Myocyte (in vitro differentiated cells): ENCODE data around the gene NPIPB2. TPM values are rescaled to one million over a fixed set of nuclear protein-coding genes. Genes with fewer than 3 reads are reported as not detected.
"Not testable (repeated sequence)": the region's sequence is repeated elsewhere in the genome, so short reads cannot be mapped to it uniquely, and the experiment has no call there.

Experiments used
- DNase-seq: peaks from one replicate; pipeline ENCODE4 v3.0.0-alpha.2; 2012; ENCODE audit warnings: low read depth
- polyA plus RNA-seq: library from polyadenylated mRNA; unstranded; fragments of >200 nt; gene quantifications from one replicate; pipeline ENCODE4 v1.2.1, GENCODE V29; 2012; ENCODE audit warnings: missing spikeins
- total RNA-seq: library from RNA; depleted of rRNA; stranded (reverse); fragments of >200 nt; gene quantifications from 2 replicates; pipeline ENCODE4 v1.2.3, GENCODE V29; 2014

The NPIPB2 gene
- total RNA-seq = 1.1 and 1.3 TPM in 2 replicates
- 7.2 TPM for polyA plus RNA-seq

DNA sequence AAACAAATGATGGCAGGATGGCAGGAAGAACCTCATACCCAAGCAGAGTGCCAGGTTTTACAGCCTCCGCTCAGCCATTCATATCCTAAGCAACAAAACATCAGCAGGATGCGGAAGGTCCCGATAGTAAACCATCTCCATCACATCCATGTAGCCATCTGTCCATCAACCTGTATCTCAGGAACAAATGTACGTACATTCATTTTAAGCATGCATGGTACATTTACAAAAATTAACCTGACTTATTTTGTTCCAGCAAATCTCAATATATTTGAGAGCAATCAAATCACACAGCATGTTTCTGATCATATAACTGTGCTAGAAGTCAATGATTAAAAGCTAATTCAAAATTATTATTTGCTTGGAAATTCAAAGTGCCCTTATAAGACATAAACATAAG, at the start of gene NPIPB2:
Gene NPIPB2 (minus strand): TSS at position 101 of the 400 bp plus-strand sequence. CDS start 0 bp downstream, at position 101.
- not testable (repeated sequence) for DNase-seq

DNA sequence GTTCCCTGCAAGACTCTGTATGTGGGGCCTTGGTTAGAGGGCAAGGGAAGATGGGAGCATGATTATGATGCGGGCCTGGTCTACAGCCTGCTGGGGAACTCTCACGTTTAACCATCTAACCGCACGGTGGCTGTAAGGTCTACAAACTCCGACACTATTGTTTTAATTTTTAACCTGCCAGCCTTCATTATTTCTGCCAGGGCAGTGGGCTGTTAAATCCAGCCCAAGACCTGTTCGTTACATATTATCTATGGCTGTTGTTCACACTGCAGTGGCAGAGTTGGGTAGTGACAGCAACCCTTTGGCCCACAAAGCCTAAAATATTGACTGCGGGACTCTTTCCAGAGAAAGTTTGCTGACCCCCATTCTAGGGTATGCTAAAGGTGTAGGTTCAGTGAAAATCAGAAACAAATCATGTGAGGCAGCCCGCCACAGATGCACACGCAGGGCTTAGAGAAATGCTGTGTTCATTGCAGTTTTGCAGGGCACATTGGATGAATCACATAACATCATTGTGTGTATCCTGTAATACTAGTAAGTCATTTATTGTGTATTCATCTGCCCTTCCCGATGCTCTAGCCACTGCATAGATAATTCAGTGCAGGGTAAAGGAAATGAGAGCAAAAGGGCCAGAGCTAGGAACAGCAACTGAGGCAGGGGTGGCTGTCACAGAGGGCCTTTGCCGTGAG, 49.0 kb upstream of the NPIPB2 start:
- no peak for DNase-seq

DNA sequence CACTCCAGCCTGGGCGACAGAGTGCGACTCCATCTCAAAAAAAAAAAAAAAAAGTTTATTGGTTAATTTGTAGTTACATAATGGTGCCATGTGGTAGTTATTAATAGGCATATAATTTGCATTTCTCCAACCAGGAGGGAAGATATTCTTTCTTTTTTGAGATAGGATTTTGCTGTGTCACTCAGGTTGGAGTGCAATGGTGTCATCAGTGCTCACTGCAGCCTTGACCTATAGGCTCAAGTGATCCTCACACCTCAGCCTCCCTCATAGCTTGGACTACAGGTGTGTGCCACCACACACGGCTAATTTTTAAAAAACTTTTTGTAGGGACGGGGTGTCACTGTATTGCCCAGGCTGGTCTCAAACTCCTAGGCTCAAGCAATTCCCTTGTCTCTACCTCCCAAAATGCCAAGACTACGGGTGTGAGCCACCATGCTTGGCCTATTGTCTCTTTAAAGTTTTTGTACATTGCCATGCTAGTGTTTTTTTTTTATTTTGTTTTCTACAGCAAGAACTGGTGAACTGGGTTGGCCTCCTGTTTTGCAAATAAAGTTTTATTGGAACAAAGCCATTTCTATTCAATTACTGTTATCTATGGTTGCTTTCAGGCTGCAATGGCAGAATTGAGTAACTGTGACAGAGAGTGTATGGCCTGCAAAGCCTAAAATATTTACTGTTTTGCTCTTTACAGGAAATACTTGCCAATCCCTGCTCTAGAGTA, 46.6 kb upstream of the NPIPB2 start:
- DNase-seq = no peak

DNA sequence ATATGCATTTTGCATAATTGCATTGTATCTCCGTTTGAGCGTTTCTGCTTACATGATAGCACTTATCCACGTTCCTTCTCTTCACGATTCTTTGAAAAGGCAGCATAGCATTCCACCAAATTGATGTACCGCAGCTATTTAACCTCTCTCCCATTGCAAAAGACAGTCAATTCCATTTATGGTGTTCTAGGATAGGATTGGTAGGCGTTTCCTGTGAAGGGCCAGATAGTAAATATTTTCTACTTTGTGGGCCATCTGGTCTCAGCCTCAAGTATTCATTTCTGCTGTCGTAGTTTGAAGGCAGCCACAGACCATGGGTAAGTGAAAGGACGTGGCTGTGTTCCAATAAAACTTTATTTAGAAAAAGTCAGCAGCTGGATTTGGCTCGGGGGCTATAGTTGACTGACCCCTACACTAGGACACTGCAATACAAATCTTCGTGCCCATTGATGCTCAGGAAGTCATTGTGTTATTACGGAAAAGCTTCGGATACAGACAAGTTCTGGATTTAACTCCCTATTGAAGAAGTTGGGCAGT, 44.7 kb upstream of the NPIPB2 start:
- DNase-seq = no peak

- DNase-seq = no peak
These were observed 43.4 kb upstream of the NPIPB2 start for GRCh38 chr16:11985250-11985649.

DNA sequence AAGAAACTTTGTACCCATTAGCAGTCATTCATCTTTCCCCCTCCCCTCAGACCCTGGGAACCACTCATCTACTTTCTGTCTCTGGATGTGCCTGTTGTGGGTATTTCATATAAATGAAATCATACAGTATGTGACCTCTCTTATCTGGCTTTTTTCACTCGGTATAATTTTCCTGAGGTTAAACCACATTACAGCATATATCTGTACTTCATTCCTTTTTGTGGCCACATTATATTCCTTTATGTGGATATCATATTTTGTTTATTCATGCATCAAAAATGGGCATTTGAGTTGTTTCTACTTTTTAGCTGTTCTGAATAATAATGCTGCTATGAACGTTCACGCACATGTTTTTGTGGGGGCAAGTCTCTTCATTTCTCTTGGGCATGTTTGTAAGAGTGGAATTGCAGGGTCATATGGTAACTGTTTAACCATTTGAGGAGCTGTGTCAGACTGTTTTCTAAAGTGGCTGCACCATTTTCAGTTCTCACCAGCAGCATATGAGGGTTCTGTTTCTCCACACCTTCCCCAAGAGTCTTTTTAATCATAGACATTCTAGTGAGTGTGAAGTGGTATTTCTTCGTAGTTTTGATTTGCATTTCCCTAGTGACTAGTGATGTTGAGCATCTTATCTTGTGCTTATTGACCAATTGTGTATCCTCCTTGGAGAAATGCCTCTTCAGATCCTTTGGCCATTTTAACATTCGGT, 38.4 kb upstream of the NPIPB2 start:
- no peak for DNase-seq

DNA sequence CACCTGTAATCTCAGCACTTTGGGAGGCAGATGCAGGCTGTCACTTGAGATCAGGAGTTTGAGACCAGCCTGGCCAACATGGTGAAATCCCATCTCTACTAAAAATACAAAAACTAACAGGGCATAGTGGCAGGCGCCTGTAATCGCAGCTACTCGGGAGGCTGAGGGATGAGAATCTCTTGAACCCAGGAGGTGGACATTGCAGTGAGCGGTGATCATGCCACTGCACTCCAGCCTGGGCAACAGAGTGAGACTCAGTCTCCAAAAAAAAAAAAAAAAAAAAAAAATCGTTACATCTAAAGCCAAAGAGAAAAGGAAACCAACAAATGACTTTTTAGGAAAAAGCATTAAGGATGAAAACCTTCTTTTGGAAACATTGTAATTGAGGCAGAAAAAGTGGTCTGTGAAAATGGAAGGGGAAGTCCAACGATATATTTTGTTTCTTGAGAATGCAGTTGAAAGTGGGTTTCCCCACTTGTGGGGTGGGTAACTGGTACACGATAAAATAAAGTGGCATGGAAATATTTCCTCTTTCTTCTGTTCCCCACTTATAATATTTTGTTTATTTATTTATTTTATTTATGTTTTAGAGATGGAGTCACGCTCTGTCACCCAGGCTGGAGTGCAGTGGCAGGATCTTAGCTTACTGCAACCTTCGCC, 37.3 kb upstream of the NPIPB2 start:
- DNase-seq = no peak

GRCh38 chr16:11978080-11978479, 36.2 kb upstream of the NPIPB2 start:
- DNase-seq = no peak

DNA sequence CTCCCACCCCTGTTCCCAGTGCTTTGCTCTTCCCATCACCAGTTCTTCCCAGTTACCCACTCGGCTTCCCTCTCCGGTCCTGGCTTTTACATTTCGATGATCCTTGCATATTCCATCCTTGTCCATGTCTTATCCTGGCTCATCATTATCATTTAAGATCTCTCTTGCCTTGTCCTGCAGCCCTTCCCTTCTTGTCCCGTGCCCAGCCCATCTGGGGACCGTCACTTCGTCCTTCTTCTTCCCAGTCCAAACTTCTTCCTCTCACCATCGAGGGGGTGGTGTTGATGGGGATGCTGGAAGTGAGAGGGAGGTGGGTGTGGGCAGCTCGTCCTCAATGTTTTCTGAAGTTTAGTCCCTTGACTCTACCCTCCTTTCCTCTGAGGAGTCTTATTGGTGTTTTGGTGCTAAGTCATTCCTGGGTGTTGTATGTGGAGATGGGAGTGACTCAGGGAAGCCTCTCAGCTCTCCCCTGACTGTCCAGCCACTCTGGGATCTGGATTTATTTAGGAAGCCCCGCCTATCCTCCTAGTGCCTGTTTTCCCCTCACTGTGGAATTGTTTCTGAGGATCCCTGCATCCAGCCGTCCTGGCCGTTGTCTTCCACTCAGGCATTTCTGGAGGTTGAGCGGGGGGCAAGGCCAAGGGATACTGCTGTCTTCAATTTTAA, 35.7 kb upstream of the NPIPB2 start:
- DNase-seq = peak; percentile 71

DNA sequence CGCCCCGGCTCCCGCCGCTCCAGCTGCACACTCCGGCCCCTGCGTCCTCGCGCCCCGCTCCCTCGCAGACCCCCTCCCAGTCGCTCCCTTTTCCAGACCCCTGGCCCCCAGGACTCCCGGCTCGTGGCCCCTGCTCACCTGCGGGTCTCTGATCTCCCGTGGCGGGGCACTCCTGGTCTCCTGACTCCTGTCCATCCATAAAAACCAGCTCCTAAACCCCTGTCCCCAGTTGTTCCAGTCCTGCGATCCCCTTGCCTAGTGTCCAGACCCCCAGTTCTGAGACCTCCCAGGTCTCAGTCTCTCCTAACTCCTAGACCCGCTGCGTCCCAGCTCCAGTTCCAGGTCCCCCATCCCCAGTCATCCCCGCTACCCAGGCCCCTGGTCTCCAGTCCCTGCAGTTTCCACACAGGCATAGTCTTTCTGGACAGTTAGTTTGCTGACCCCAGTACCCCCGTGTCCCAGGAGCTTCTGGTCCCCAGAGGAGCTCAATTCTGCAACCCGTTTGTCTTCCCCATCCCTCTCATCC, 35.1 kb upstream of the NPIPB2 start:
- DNase-seq = no peak

GRCh38 chr16:11973070-11973469, 31.2 kb upstream of the NPIPB2 start:
- DNase-seq = no peak

DNA sequence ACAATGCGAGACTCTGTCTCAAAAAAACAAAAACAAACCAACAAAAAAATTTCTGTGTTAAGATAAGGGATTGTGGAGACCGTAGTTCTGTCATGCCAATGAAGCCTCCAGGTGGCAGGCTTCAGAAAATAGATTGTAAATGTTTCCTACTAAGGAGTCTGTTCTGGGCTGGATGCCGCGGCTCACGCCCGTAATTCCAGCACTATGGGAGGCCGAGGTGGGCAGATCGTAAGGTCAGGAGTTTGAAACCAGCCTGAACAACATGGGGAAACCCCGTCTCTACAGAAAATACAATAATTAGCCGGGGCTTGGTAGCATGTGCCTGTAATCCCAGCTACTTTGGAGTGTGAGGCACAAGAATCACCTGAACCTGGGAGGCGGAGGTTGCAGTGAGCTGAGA, 30.3 kb upstream of the NPIPB2 start:
- no peak for DNase-seq

GRCh38 chr16:11970292-11970691, 28.4 kb upstream of the NPIPB2 start:
- not testable (repeated sequence) for DNase-seq

- DNase-seq = no peak
These were observed 26.7 kb upstream of the NPIPB2 start for GRCh38 chr16:11968577-11968976.

DNA sequence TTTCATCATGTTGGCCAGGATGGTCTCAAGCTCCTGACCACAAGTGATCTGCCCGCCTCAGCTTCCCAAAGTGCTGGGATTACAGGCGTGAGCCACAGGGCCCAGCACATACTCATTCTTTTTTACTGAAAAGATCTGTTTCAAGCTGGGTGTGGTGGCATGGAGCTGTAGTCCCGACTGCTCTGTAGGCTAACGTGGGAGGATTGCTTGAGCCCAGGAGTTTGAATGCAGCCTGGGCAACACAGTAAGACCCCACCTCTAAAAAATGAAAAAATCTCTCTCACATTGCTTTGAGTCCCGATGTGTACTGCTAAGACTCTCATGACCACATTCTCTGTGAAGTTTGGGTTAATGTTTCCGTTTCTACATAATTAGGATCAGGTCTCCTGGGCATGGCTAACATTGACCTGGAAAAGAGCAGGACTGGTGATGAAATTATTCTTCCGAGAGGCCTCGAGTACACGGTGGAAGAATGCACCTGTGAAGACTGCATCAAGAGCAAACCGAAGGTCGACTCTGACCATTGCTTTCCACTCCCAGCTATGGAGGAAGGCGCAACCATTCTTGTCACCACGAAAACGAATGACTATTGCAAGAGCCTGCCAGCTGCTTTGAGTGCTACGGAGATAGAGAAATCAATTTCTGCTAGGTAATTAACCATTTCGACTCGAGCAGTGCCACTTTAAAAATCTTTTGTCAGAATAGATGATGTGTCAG, 25.5 kb upstream of the NPIPB2 start:
- no peak for DNase-seq

DNA sequence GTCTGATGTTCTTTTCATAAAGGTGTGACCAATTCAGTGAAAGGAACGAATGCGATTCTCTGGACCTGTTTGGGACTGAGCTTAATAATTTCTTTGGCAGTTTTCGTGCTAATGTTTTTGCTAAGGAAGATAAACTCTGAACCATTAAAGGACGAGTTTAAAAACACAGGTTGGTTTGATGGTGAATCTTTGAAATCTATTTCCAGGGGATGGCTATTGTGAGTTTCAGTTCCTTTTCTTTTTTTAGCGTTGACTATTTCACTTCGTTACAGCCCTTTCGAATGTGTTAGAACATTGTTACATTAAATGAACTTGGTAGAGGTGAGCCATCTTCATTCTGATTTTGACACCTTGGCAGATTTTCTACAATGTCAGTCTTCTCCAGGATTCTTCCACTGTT, 24.3 kb upstream of the NPIPB2 start:
- DNase-seq = no peak

DNA sequence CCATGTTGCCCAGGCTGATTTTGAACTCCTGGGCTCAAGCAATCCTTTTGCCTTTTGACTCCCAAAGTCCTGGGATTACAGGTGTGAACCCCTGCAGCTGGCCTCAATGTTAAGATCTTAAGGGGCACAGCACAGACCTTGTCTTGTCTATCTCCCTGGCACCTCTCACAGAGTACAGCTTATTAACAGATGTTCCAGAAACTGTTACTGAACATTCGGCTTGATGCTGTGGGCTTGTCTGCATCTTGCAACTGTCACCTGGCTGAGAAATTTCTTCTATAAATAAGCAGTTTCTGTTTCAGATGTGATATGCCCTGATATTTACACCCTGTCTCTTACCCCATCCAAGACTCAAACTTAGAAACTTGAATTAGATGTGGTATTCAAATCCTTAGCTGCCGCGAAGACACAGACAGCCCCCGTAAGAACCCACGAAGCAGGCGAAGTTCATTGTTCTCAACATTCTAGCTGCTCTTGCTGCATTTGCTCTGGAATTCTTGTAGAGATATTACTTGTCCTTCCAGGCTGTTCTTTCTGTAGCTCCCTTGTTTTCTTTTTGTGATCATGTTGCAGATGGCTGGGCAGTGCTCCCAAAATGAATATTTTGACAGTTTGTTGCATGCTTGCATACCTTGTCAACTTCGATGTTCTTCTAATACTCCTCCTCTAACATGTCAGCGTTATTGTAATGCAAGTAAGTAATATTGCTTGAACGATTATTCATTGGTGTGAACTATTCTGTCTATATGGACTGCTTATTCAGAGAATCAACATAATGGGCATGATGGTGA, 23.1 kb upstream of the NPIPB2 start, which contains the start of gene TNFRSF17:
Gene TNFRSF17 (plus strand): TSS at position 450 of the 791 bp plus-strand sequence. CDS start 115 bp downstream, at position 565.
- DNase-seq = no peak

DNA sequence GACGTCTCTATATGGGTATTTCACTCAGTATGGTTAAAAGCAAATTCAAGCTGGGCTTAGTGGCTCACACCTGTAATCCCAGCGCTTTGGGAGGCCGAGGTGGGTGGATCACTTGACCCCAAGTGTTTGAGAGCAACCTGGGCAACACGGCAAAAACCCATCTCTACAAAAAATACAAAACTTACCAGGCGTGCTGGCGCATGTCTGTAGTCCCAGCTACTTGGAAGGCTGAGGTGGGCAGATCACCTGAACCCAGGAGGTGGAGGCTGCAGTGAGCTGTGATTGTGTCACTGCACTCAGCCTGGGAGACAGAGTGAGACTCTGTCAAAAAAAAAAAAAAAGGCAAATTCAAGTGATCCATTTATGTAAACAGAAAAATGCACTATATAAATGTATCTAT, 21.9 kb upstream of the NPIPB2 start:
- no peak for DNase-seq

DNA sequence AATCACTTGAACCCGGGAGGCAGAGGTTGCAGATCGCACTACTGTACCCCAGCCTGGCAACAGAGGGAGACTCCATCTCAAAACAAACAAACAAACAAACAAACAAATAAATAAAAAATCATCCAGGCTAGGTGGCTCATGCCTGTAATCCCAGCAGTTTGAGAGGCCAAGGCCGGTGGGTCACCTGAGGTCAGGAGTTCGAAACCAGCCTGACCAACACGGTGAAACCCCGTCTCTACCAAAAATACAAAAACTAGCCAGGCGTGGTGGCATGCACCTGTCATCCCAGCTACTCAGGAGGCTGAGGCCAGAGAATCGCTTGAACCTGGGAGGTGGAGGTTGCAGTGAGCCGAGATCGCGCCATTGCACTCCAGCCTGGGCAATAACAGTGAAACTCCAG, 21.1 kb upstream of the NPIPB2 start:
- DNase-seq = not testable (repeated sequence)
